GM12878 (cell line): ENCODE results near the gene MOGAT3. TPM values are rescaled to one million over a fixed set of nuclear protein-coding genes. Genes with fewer than 3 reads are reported as not detected.

Experiments used
- ATF3 ChIP-seq: IDR thresholded peaks from 2 replicates; pipeline ENCODE4 v1.6.1; 2011; ENCODE audit warnings: low read depth, mild to moderate bottlenecking, low read length, moderate library complexity, borderline replicate concordance; ENCODE audit errors: extremely low read depth
- BCL11A ChIP-seq: IDR thresholded peaks from 2 replicates; pipeline ENCODE4 v1.6.1; 2011; ENCODE audit warnings: low read depth, low read length
- BHLHE40 ChIP-seq, 2 experiments: fragments of 450-650 bp in 1 of 2; IDR thresholded peaks; 2 replicates each; pipeline ENCODE4 v1.6.1; 2011 to 2017; ENCODE audit warnings: low read depth in 2 of 2, borderline replicate concordance in 1 of 2, improper control_type of control experiment in 1 of 2, low read length in 1 of 2, mild to moderate bottlenecking in 1 of 2
- BRCA1 ChIP-seq: IDR thresholded peaks from 2 replicates; pipeline ENCODE4 v1.6.1; 2011; ENCODE audit warnings: low read depth, low read length, improper control_type of control experiment
- CBX3 ChIP-seq: fragments of 200-600 bp; sonication (generic); IDR thresholded peaks from 2 replicates; pipeline ENCODE4 v1.6.1; 2016; ENCODE audit warnings: low read depth, borderline replicate concordance
- CHD4 ChIP-seq: fragments of 200-600 bp; sonication (generic); IDR thresholded peaks from 2 replicates; pipeline ENCODE4 v1.6.1; 2016; ENCODE audit warnings: mild to moderate bottlenecking
- ETV6 ChIP-seq, 2 experiments: fragments of 450-650 bp in 1 of 2; IDR thresholded peaks in 1 of 2; conservative IDR thresholded peaks in 1 of 2; 2 replicates each; pipeline ENCODE4 v1.6.1; 2014; ENCODE audit warnings: antibody characterized with exemption in 1 of 2, borderline replicate concordance in 1 of 2, low read depth in 1 of 2, mild to moderate bottlenecking in 1 of 2, moderate library complexity in 1 of 2
- HDAC2 ChIP-seq: fragments of 200-600 bp; sonication (generic); IDR thresholded peaks from 2 replicates; pipeline ENCODE4 v1.6.1; 2017
- HDGF ChIP-seq: fragments of 450-650 bp; IDR thresholded peaks from 2 replicates; pipeline ENCODE4 v1.6.1; 2016; ENCODE audit warnings: antibody characterized with exemption
- MAX ChIP-seq: IDR thresholded peaks from 2 replicates; pipeline ENCODE4 v1.6.1; 2012; ENCODE audit warnings: low read depth, low read length, improper control_type of control experiment
- MEF2B ChIP-seq: fragments of 450-650 bp; IDR thresholded peaks from 2 replicates; pipeline ENCODE4 v1.6.1; 2018; ENCODE audit warnings: mild to moderate bottlenecking, moderate library complexity; ENCODE audit not compliant: partially characterized antibody, poor library complexity, severe bottlenecking
- NFYB ChIP-seq: IDR thresholded peaks from 2 replicates; pipeline ENCODE4 v1.6.1; 2011; ENCODE audit warnings: low read depth, mild to moderate bottlenecking, low read length, improper control_type of control experiment, moderate library complexity; ENCODE audit not compliant: insufficient read depth
- NR2C1 ChIP-seq: fragments of 450-650 bp; IDR thresholded peaks from 2 replicates; pipeline ENCODE4 v1.6.1; 2017; ENCODE audit warnings: antibody characterized with exemption, mild to moderate bottlenecking, moderate library complexity
- NR2C2 ChIP-seq: IDR thresholded peaks from 2 replicates; pipeline ENCODE4 v1.6.1; 2011; ENCODE audit warnings: borderline replicate concordance, low read depth; ENCODE audit not compliant: control insufficient read depth, insufficient read length
- POLR2A ChIP-seq: IDR thresholded peaks from 2 replicates; pipeline ENCODE4 v1.6.1; 2011; ENCODE audit warnings: low read depth, mild to moderate bottlenecking, low read length
- RB1 ChIP-seq: fragments of 450-650 bp; formaldehyde crosslinking; IDR thresholded peaks from 2 replicates; pipeline ENCODE4 v1.6.1; 2017; ENCODE audit warnings: mild to moderate bottlenecking, borderline replicate concordance
- RELA ChIP-seq: fragments of 450-650 bp; IDR thresholded peaks from 2 replicates; pipeline ENCODE4 v1.8.0; 2014; ENCODE audit warnings: borderline replicate concordance; ENCODE audit not compliant: partially characterized antibody
- SIX5 ChIP-seq: IDR thresholded peaks from 2 replicates; pipeline ENCODE4 v1.6.1; 2011; ENCODE audit warnings: mild to moderate bottlenecking, low read depth, low read length, moderate library complexity; ENCODE audit not compliant: severe bottlenecking
- SMC3 ChIP-seq: IDR thresholded peaks from 2 replicates; pipeline ENCODE4 v1.6.1; 2011; ENCODE audit warnings: low read length, improper control_type of control experiment, borderline replicate concordance
- SPI1 ChIP-seq: IDR thresholded peaks from 2 replicates; pipeline ENCODE4 v1.6.1; 2011; ENCODE audit warnings: low read depth, mild to moderate bottlenecking, low read length, moderate library complexity, borderline replicate concordance; ENCODE audit not compliant: insufficient read depth
- SREBF1 ChIP-seq: IDR thresholded peaks from 2 replicates; pipeline ENCODE4 v1.6.1; 2012; ENCODE audit warnings: mild to moderate bottlenecking, low read length
- SREBF2 ChIP-seq: IDR thresholded peaks from 2 replicates; pipeline ENCODE4 v1.6.1; 2012; ENCODE audit warnings: mild to moderate bottlenecking, low read length
- SUPT20H ChIP-seq: IDR thresholded peaks from 2 replicates; pipeline ENCODE4 v1.6.1; 2011; ENCODE audit warnings: low read depth, mild to moderate bottlenecking, low read length, moderate library complexity, borderline replicate concordance; ENCODE audit not compliant: control insufficient read depth
- YY1 ChIP-seq: IDR thresholded peaks from 2 replicates; pipeline ENCODE4 v1.6.1; 2011; ENCODE audit warnings: low read depth, mild to moderate bottlenecking, low read length
- ZNF217 ChIP-seq: fragments of 450-650 bp; IDR thresholded peaks from 2 replicates; pipeline ENCODE4 v1.6.1; 2017; ENCODE audit warnings: antibody characterized with exemption, mild to moderate bottlenecking
- ZNF592 ChIP-seq: fragments of 450-650 bp; IDR thresholded peaks from 2 replicates; pipeline ENCODE4 v1.6.1; 2017; ENCODE audit warnings: mild to moderate bottlenecking, moderate library complexity
- ZSCAN29 ChIP-seq: fragments of 450-650 bp; IDR thresholded peaks from 2 replicates; pipeline ENCODE4 v1.6.1; 2017; ENCODE audit warnings: mild to moderate bottlenecking, moderate library complexity
- polyA plus RNA-seq, 11 experiments: library from polyadenylated mRNA; depleted of rRNA in 4 of 11; unstranded in 6 of 11; stranded (reverse) in 5 of 11; fragments of >200 nt; fragmentation: Nextera tagmentation in 4 of 11; fragmentation: Illumina TruSeq in 1 of 11; extraction: Ambion mirVana in 4 of 11; extraction: Trizol in 1 of 11; gene quantifications; 1 replicate in 1 of 11; 2 replicates in 10 of 11; pipeline versions ENCODE4 v1.2.1 to v1.2.3, GENCODE V29; 2011 to 2016; ENCODE audit warnings: inconsistent platforms in 2 of 11, missing spikeins in 2 of 11, low read depth in 1 of 11
- total RNA-seq, 4 experiments: library from RNA; depleted of rRNA in 3 of 4; stranded (reverse); fragments of >200 nt in 3 of 4; fragmentation: Illumina TruSeq in 1 of 4; extraction: Trizol in 1 of 4; gene quantifications; 2 replicates each; pipeline versions ENCODE4 v1.2.1 to v1.2.3, GENCODE V29; 2013 to 2021

The MOGAT3 gene
- total and polyA plus RNA-seq, 10 of the 15 experiments (the other 5 are each of a cell fraction or from before 2014, with no cell fraction given) = 0.11 TPM; not detected in 9

- TF ChIP-seq SPI1 = peak; percentile 47; the same call in 1 of the 2 replicates
- TF ChIP-seq NFYB = 0 out of 2 replicates have a peak, but pooled peaks have one; percentile 17
- no peak for TF ChIP-seq SMC3
- no peak for TF ChIP-seq ATF3
- no peak for TF ChIP-seq ETV6 (conservative IDR thresholded peaks at IDR 0.05 in 1 of 2, IDR thresholded peaks at IDR 0.05 in 1 of 2; ENCODE audit: borderline replicate concordance in 1 of 2, low read depth in 1 of 2)
- TF ChIP-seq ZNF592 = no peak
- peak; percentile 99 for TF ChIP-seq YY1
- 0 out of 2 replicates have a peak, but pooled peaks have one; percentile 18 for TF ChIP-seq RB1
- peak; percentile 59 for TF ChIP-seq POLR2A
- TF ChIP-seq HDGF = no peak
- TF ChIP-seq NR2C1 = peak; percentile 75
- TF ChIP-seq CBX3 = no peak
- TF ChIP-seq BRCA1 = no peak
- no peak for TF ChIP-seq CHD4
- TF ChIP-seq SUPT20H = no peak
- no peak; the same call in 1 of the 2 replicates for TF ChIP-seq MAX
- TF ChIP-seq NR2C2 = no peak
- no peak for TF ChIP-seq RELA
- no peak for TF ChIP-seq SREBF1
- TF ChIP-seq ZNF217 = no peak
- no peak for TF ChIP-seq ZSCAN29
- 0 out of 2 replicates have a peak, but pooled peaks have one; percentile 9 for TF ChIP-seq BCL11A
- TF ChIP-seq HDAC2 = no peak
- no peak for TF ChIP-seq MEF2B
- TF ChIP-seq BHLHE40 (IDR thresholded peaks at IDR 0.05; ENCODE audit: borderline replicate concordance in 1 of 2, low read depth in 2 of 2, low read length in 1 of 2) = peak in 1 of 2 experiments; percentile 44; a peak in 1 of 4 replicates
- TF ChIP-seq SREBF2 = no peak
- peak; percentile 75 for TF ChIP-seq SIX5
Measured at GRCh38 chr7:101217388-101218235, 16.8 kb upstream of the MOGAT3 start, which contains the start of the genes PLOD3 and ZNHIT1 (continued).
